Astrocyte (in vitro differentiated cells and primary cell): Measurements from ENCODE around the gene RAB8A.

Experiments
- EZH2 ChIP-seq: IDR thresholded peaks from 2 replicates; pipeline ENCODE4 v1.6.1; 2012; ENCODE audit warnings: mild to moderate bottlenecking, low read length, inconsistent platforms; ENCODE audit not compliant: insufficient read depth
- TF ChIP-seq, protein P1 (sequence below): IDR thresholded peaks from 2 replicates; pipeline ENCODE4 v1.5.1; 2011; ENCODE audit warnings: low read depth, mild to moderate bottlenecking, inconsistent platforms, low read length, moderate library complexity; ENCODE audit not compliant: insufficient read depth

DNA sequence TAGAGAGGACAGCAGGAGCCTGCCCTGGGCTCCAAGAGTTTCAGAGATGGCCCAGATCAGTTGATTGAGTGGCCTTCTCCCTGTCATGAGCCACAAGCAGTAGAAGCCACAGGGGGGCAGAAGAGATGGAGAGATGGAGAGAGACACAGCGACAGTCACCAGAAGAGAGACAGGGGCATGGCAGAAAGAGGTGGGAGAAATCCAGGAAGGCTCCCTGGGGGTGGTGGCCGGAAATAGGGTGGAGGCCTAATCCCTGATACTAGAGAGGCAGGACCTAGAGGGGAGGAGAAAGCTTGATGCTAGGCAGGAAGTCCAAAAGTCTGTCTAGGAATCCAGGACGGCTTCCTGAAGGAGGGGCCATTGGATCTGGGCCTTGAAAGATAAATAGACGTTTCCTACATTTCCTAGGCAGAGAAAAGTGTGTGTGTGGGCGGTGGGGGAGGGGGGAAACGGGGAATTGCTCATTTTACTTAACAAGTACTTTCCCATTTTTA lies 45.0 kb upstream of the RAB8A start:
- TF ChIP-seq, protein P1, sequence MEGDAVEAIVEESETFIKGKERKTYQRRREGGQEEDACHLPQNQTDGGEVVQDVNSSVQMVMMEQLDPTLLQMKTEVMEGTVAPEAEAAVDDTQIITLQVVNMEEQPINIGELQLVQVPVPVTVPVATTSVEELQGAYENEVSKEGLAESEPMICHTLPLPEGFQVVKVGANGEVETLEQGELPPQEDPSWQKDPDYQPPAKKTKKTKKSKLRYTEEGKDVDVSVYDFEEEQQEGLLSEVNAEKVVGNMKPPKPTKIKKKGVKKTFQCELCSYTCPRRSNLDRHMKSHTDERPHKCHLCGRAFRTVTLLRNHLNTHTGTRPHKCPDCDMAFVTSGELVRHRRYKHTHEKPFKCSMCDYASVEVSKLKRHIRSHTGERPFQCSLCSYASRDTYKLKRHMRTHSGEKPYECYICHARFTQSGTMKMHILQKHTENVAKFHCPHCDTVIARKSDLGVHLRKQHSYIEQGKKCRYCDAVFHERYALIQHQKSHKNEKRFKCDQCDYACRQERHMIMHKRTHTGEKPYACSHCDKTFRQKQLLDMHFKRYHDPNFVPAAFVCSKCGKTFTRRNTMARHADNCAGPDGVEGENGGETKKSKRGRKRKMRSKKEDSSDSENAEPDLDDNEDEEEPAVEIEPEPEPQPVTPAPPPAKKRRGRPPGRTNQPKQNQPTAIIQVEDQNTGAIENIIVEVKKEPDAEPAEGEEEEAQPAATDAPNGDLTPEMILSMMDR, result no peak
- TF ChIP-seq EZH2, result no peak
